Stimulated activated naive CD8-positive, alpha-beta T cell treated with anti-CD3 and anti-CD28 coated beads, Interleukin-15, Interleukin-2, amounts not matched to agents 100 ng/mL and 50 ng/mL, for 24 hours (primary cell): ENCODE data around the gene RGPD3.
A peak's percentile ranks its signal among the peaks of the same experiment; 100 is the strongest.
"Not testable (repeated sequence)": the region's sequence is repeated elsewhere in the genome, so short reads cannot be mapped to it uniquely, and the experiment has no call there.

Source experiments
- H3K27ac Mint-ChIP-seq: one replicate; pipeline ENCODE4 v1.8.0; 2021; ENCODE audit warnings: mild to moderate bottlenecking, mixed read lengths
- H3K27me3 Mint-ChIP-seq: one replicate; pipeline ENCODE4 v1.8.0; 2021; ENCODE audit warnings: mixed read lengths
- H3K36me3 Mint-ChIP-seq: one replicate; pipeline ENCODE4 v1.8.0; 2021; ENCODE audit warnings: low read depth, mixed read lengths
- H3K4me1 Mint-ChIP-seq: one replicate; pipeline ENCODE4 v1.8.0; 2021; ENCODE audit warnings: low read depth, mixed read lengths
- H3K4me3 Mint-ChIP-seq: one replicate; pipeline ENCODE4 v1.8.0; 2021; ENCODE audit warnings: mild to moderate bottlenecking, mixed read lengths
- H3K9me3 Mint-ChIP-seq: one replicate; pipeline ENCODE4 v1.8.0; 2021; ENCODE audit warnings: mixed read lengths

The RGPD3 gene

GRCh38 chr2:106468107-106468506 lies at the start of gene RGPD3:
RGPD3 (minus strand) TSS chr2:106468413; CDS start chr2:106468288, 125 bp downstream.
- not testable (repeated sequence) for H3K9me3 Mint-ChIP-seq, H3K27me3 Mint-ChIP-seq, H3K27ac Mint-ChIP-seq, H3K4me3 Mint-ChIP-seq, H3K36me3 Mint-ChIP-seq, H3K4me1 Mint-ChIP-seq

GRCh38 chr2:106517329-106517728 lies 49.1 kb upstream of the RGPD3 start:
- Mint-ChIP-seq H3K9me3 (no peaks in the 10 kb centered on the region), H3K27me3 (no peaks in the 10 kb centered on the region), H3K36me3 (no peaks in the 10 kb centered on the region), H3K4me1 (peaks cover 19% of the 10 kb centered on the region), H3K4me3 (no peak overlapping the region), H3K27ac (no peak overlapping the region)

GRCh38 chr2:106516864-106517263 lies 48.7 kb upstream of the RGPD3 start:
- Mint-ChIP-seq H3K27me3 (no peaks in the 10 kb centered on the region), H3K4me1 (peaks cover 24% of the 10 kb centered on the region), H3K4me3 (no peak overlapping the region), H3K36me3 (no peaks in the 10 kb centered on the region), H3K27ac (no peak overlapping the region), H3K9me3 (no peaks in the 10 kb centered on the region)

- Mint-ChIP-seq H3K4me3 (no peak overlapping the region), H3K27me3 (no peaks in the 10 kb centered on the region), H3K36me3 (no peaks in the 10 kb centered on the region), H3K9me3 (no peaks in the 10 kb centered on the region), H3K4me1 (peaks cover 27% of the 10 kb centered on the region), H3K27ac (no peak overlapping the region)
Observed at GRCh38 chr2:106516436-106516835, 48.2 kb upstream of the RGPD3 start.

GRCh38 chr2:106514827-106515226 lies 46.6 kb upstream of the RGPD3 start:
- H3K4me3 Mint-ChIP-seq, H3K9me3 Mint-ChIP-seq, H3K27me3 Mint-ChIP-seq, H3K36me3 Mint-ChIP-seq: not testable (repeated sequence)
- Mint-ChIP-seq H3K27ac (peak overlapping the region; percentile 28), H3K4me1 (peaks cover 34% of the 10 kb centered on the region)

- H3K36me3 Mint-ChIP-seq, H3K27me3 Mint-ChIP-seq, H3K9me3 Mint-ChIP-seq, H3K27ac Mint-ChIP-seq, H3K4me3 Mint-ChIP-seq: not testable (repeated sequence)
- H3K4me1 Mint-ChIP-seq: peaks cover 34% of the 10 kb centered on the region
Observed at GRCh38 chr2:106513391-106513790, 45.2 kb upstream of the RGPD3 start.

- H3K27me3 Mint-ChIP-seq, H3K9me3 Mint-ChIP-seq, H3K36me3 Mint-ChIP-seq, H3K4me3 Mint-ChIP-seq: not testable (repeated sequence)
- peaks cover 37% of the 10 kb centered on the region for H3K4me1 Mint-ChIP-seq
- H3K27ac Mint-ChIP-seq: peak overlapping the region; percentile 70
Observed at GRCh38 chr2:106511934-106512333, 43.7 kb upstream of the RGPD3 start.

- peak overlapping the region; percentile 70 for H3K27ac Mint-ChIP-seq
- H3K36me3 Mint-ChIP-seq, H3K27me3 Mint-ChIP-seq, H3K9me3 Mint-ChIP-seq, H3K4me3 Mint-ChIP-seq: not testable (repeated sequence)
- peaks cover 42% of the 10 kb centered on the region for H3K4me1 Mint-ChIP-seq
Observed at GRCh38 chr2:106511476-106511901, 43.3 kb upstream of the RGPD3 start.

GRCh38 chr2:106510791-106511190 lies 42.6 kb upstream of the RGPD3 start:
- H3K4me3 Mint-ChIP-seq, H3K36me3 Mint-ChIP-seq, H3K9me3 Mint-ChIP-seq, H3K27me3 Mint-ChIP-seq: not testable (repeated sequence)
- peaks cover 48% of the 10 kb centered on the region for H3K4me1 Mint-ChIP-seq
- H3K27ac Mint-ChIP-seq: peak overlapping the region; percentile 65

- H3K27me3 Mint-ChIP-seq, H3K27ac Mint-ChIP-seq, H3K9me3 Mint-ChIP-seq, H3K4me3 Mint-ChIP-seq, H3K36me3 Mint-ChIP-seq: not testable (repeated sequence)
- peaks cover 39% of the 10 kb centered on the region for H3K4me1 Mint-ChIP-seq
Observed at GRCh38 chr2:106509374-106509770, 41.2 kb upstream of the RGPD3 start.

GRCh38 chr2:106508660-106509373 lies 40.6 kb upstream of the RGPD3 start:
- not testable (repeated sequence) for H3K36me3 Mint-ChIP-seq, H3K27me3 Mint-ChIP-seq, H3K4me3 Mint-ChIP-seq, H3K27ac Mint-ChIP-seq, H3K9me3 Mint-ChIP-seq
- H3K4me1 Mint-ChIP-seq: peaks cover 37% of the 10 kb centered on the region

- peak overlapping the region; percentile 65 for H3K27ac Mint-ChIP-seq
- not testable (repeated sequence) for H3K9me3 Mint-ChIP-seq, H3K4me3 Mint-ChIP-seq
Observed at GRCh38 chr2:106506002-106506687, 37.9 kb upstream of the RGPD3 start.

GRCh38 chr2:106504787-106505186 lies 36.6 kb upstream of the RGPD3 start:
- H3K27ac Mint-ChIP-seq, H3K27me3 Mint-ChIP-seq, H3K9me3 Mint-ChIP-seq, H3K4me3 Mint-ChIP-seq, H3K36me3 Mint-ChIP-seq: not testable (repeated sequence)
- peaks cover 15% of the 10 kb centered on the region for H3K4me1 Mint-ChIP-seq

More at GRCh38 chr2:106506002-106506687, 37.9 kb upstream of the RGPD3 start:
- H3K4me1 Mint-ChIP-seq: peaks cover 20% of the 10 kb centered on the region
- not testable (repeated sequence) for H3K36me3 Mint-ChIP-seq, H3K27me3 Mint-ChIP-seq

- not testable (repeated sequence) for H3K4me3 Mint-ChIP-seq, H3K9me3 Mint-ChIP-seq, H3K36me3 Mint-ChIP-seq, H3K27ac Mint-ChIP-seq, H3K27me3 Mint-ChIP-seq
- peaks cover 15% of the 10 kb centered on the region for H3K4me1 Mint-ChIP-seq
Observed at GRCh38 chr2:106504192-106504591, 36.0 kb upstream of the RGPD3 start.

GRCh38 chr2:106502351-106502750 lies 34.1 kb upstream of the RGPD3 start:
- H3K27ac Mint-ChIP-seq, H3K36me3 Mint-ChIP-seq, H3K4me3 Mint-ChIP-seq, H3K27me3 Mint-ChIP-seq, H3K9me3 Mint-ChIP-seq: not testable (repeated sequence)
- H3K4me1 Mint-ChIP-seq: peaks cover 19% of the 10 kb centered on the region

GRCh38 chr2:106500350-106500749 lies 32.1 kb upstream of the RGPD3 start:
- not testable (repeated sequence) for H3K36me3 Mint-ChIP-seq, H3K4me3 Mint-ChIP-seq, H3K27ac Mint-ChIP-seq, H3K4me1 Mint-ChIP-seq, H3K27me3 Mint-ChIP-seq, H3K9me3 Mint-ChIP-seq
